H1 (cell line): ENCODE measurements around the gene CLIC3. TPM values are rescaled to one million over a fixed set of nuclear protein-coding genes. Genes with fewer than 3 reads are reported as not detected.

Experiments used
- HDAC6 ChIP-seq: IDR thresholded peaks from one replicate; pipeline ENCODE4 v1.7.1; 2012; ENCODE audit warnings: low read depth, mild to moderate bottlenecking, inconsistent platforms, low read length, moderate library complexity
- polyA plus RNA-seq, 7 experiments: library from polyadenylated mRNA; depleted of rRNA in 3 of 7; stranded (reverse) in 5 of 7; unstranded in 2 of 7; fragments of >200 nt in 5 of 7; fragments of 200-250 nt in 2 of 7; gene quantifications; 1 replicate in 5 of 7; 2 replicates in 1 of 7; 4 replicates in 1 of 7; pipeline versions ENCODE4 v1.2.1 to v1.2.3, GENCODE V29; 2011 to 2013; ENCODE audit warnings: missing spikeins in 2 of 7, mixed read lengths in 2 of 7
- total RNA-seq: library from RNA; stranded (reverse); fragmentation: NEBNext Ultra II Directional; extraction: Animal tissue kit (Norgen Biotek cat#: 25700); gene quantifications from 2 replicates; pipeline ENCODE4 v1.2.1, GENCODE V29; 2021
- TF ChIP-seq, protein P1 (sequence below), 3 experiments: IDR thresholded peaks; 1 replicate in 2 of 3; 2 replicates in 1 of 3; pipeline versions ENCODE4 v1.5.1 to v1.6.1; 2011; ENCODE audit warnings: low read length in 3 of 3, mild to moderate bottlenecking in 3 of 3, inconsistent platforms in 2 of 3, low read depth in 1 of 3, moderate library complexity in 1 of 3; ENCODE audit not compliant: insufficient read depth in 1 of 3; ENCODE audit errors: control extremely low read depth in 1 of 3

CLIC3 gene
- total and polyA plus RNA-seq, 2 of the 8 experiments (the other 6 are each of a cell fraction or from before 2014, with no cell fraction given), result 0.12 TPM; not detected in 1

DNA sequence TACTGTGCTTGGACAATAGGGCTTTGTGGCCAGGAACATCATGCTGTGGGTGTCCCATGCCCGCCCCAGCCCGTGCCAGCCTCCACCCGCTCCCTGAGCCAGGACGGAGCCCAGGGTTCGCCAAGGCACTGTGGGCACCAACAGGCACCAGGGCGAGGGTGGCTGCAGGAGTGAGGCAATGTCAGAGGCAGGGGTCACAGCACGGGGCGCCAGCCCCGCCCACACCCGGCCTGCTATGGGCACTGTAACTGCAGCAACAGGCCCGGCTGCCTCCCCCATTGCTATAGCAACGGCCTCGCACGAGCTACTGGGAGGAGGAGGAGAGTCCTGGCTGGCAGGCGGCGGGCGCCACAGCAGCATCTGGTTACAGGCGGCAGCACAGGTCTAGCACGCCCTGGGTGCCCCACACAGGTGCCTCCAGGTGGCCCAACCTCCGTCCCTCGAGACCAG lies 29.2 kb upstream of the CLIC3 start (continued):
- TF ChIP-seq, protein P1, sequence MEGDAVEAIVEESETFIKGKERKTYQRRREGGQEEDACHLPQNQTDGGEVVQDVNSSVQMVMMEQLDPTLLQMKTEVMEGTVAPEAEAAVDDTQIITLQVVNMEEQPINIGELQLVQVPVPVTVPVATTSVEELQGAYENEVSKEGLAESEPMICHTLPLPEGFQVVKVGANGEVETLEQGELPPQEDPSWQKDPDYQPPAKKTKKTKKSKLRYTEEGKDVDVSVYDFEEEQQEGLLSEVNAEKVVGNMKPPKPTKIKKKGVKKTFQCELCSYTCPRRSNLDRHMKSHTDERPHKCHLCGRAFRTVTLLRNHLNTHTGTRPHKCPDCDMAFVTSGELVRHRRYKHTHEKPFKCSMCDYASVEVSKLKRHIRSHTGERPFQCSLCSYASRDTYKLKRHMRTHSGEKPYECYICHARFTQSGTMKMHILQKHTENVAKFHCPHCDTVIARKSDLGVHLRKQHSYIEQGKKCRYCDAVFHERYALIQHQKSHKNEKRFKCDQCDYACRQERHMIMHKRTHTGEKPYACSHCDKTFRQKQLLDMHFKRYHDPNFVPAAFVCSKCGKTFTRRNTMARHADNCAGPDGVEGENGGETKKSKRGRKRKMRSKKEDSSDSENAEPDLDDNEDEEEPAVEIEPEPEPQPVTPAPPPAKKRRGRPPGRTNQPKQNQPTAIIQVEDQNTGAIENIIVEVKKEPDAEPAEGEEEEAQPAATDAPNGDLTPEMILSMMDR (IDR thresholded peaks at IDR 0.05; ENCODE audit: control extremely low read depth in 1 of 3, insufficient read depth in 1 of 3, low read depth in 1 of 3, low read length in 3 of 3), result no peak
- no peak for TF ChIP-seq HDAC6
